ENCODE measurements around the gene EXOC3.

EXOC3 gene

DNA sequence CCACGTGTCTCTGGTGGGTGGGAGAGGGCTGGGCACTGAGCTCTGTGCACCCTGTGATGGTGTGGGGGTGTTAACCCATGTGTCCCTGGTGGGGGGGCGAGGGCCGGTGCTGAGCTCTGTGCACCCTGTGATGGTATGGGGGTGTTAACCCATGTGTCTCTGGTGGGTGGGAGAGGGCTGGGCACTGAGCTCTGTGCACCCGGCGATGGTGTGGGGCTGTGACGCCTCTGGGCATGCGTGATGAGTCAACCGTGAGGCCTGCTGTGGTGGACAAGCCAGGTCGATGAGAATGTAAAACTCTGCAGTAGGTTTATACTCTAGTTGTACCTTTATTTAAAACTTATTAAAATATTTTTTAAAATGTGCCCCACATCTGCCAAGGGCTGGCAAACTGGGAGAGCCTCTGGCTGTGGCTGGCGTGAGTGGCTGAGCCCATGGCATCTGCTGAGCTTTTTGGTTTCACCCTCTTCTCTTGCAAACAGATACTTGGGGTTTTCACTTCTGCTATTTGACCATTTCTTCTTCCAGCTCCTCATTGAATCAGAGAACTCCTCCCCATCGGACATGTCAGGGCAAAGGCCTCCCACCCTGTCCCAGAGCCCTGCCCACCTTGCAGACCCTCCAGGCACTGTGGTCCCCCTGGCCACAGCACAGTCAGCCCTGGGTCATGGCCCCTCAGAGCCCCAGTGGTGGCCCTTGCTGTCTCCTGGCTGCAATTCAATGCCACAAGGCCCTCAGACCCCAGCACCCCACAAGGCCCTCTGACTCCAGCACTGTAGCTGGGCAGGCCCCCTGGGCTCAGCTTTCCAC lies 18.5 kb upstream of the EXOC3 start:
- no peak for TF ChIP-seq CTCF (IDR thresholded peaks at IDR 0.05; ENCODE audit: insufficient read depth, low read length, missing control alignments)
- POLR2A ChIA-PET, result no interaction called here

GRCh38 chr5:425714-426113 lies 17.3 kb upstream of the EXOC3 start:
- TF ChIP-seq CTCF (IDR thresholded peaks at IDR 0.05; ENCODE audit: insufficient read depth, low read length, missing control alignments), result no peak
- no peak for DNase-seq (ENCODE audit: low read depth, low spot score)
- ChIA-PET POLR2A (no interaction called here), CTCF (interaction anchor here (0.7 to 1.9 kb wide), 5 partner anchors 14 to 109 kb away, joined by 3 to 10 read pairs (median 3); no protein-coding TSS in a partner anchor)
- no peak overlapping the region for H3K4me3 ChIP-seq (ENCODE audit: low read depth, low read length)

More for the DNA sequence above, 18.5 kb upstream of the EXOC3 start:
- DNase-seq (ENCODE audit: low read depth, low spot score), result no peak
- H3K4me3 ChIP-seq (ENCODE audit: low read depth, low read length), result no peak overlapping the region
- CTCF ChIA-PET, result interaction anchor here (1.2 to 1.9 kb wide), 4 partner anchors 10 to 108 kb away, joined by 3 to 10 read pairs (median 4); no protein-coding TSS in a partner anchor

- DNase-seq (ENCODE audit: low read depth, low spot score), result no peak
- ChIA-PET POLR2A (no interaction called here), CTCF (interaction anchor here (0.7 to 8.6 kb wide), 3 partner anchors 14 to 110 kb away, joined by 3 to 97 read pairs (median 3); no protein-coding TSS in a partner anchor)
- no peak for TF ChIP-seq CTCF (IDR thresholded peaks at IDR 0.05; ENCODE audit: insufficient read depth, low read length, missing control alignments)
- H3K4me3 ChIP-seq (ENCODE audit: low read depth, low read length), result no peak overlapping the region
Measured at GRCh38 chr5:426392-426976, 16.5 kb upstream of the EXOC3 start.

- TF ChIP-seq CTCF (IDR thresholded peaks at IDR 0.05; ENCODE audit: insufficient read depth, low read length, missing control alignments), result no peak
- no peak overlapping the region for H3K4me3 ChIP-seq (ENCODE audit: low read depth, low read length)
- ChIA-PET POLR2A (no interaction called here), CTCF (interaction anchor here (1.2 to 8.6 kb wide), 2 partner anchors 10 to 110 kb away, joined by 8 to 97 read pairs; no protein-coding TSS in a partner anchor)
- no peak for DNase-seq (ENCODE audit: low read depth, low spot score)
Measured at GRCh38 chr5:427415-428087, 15.4 kb upstream of the EXOC3 start.

DNA sequence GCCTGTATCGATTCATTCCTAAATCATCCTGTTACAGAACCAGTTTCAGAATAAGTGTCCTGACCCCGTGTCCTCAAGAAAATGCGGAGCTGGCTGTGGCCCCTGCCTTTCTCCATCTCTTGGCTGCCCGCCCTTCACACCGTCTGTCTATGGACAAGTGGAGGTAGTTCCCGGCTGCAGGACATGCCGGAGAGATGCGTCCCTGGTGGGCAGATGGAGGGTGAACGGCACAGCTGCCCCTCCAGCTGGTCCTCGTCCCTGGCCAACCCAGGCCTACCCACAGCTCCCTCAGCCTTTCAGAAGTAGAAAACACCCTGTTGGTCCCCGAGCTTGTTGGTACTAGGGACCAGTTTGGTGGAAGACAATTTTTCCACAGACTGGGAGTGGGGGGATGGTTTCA lies 14.8 kb upstream of the EXOC3 start:
- DNase-seq (ENCODE audit: low read depth, low spot score), result no peak
- CTCF ChIA-PET, result interaction anchor here (1.2 to 8.6 kb wide), 4 partner anchors 9 to 110 kb away, joined by 7 to 97 read pairs (median 22); no protein-coding TSS in a partner anchor
- no peak overlapping the region for H3K4me3 ChIP-seq (ENCODE audit: low read depth, low read length)
- POLR2A ChIA-PET, result no interaction called here
- no peak for TF ChIP-seq CTCF (IDR thresholded peaks at IDR 0.05; ENCODE audit: insufficient read depth, low read length, missing control alignments)

Data from AG04449 (cell line).